Transverse colon (tissue), 4 donors: ENCODE results near the gene KLHL29.

Source experiments
- POLR2AphosphoS5 ChIP-seq, 3 donors: sonication (generic); formaldehyde crosslinking; IDR thresholded peaks; one replicate each; pipeline ENCODE4 v1.6.1; 2016; ENCODE audit warnings: antibody characterized with exemption in 3 of 3
- TF ChIP-seq, protein P1 (sequence below), 5 experiments: fragments of 200-600 bp in 3 of 5; fragments of 450-650 bp in 2 of 5; sonication (generic) in 3 of 5; IDR thresholded peaks; 1 replicate in 2 of 5; 2 replicates in 3 of 5; pipeline ENCODE4 v1.5.1; 2016 to 2017; ENCODE audit warnings: antibody characterized with exemption in 5 of 5, inconsistent platforms in 3 of 5, mild to moderate bottlenecking in 2 of 5, moderate library complexity in 1 of 5

DNA sequence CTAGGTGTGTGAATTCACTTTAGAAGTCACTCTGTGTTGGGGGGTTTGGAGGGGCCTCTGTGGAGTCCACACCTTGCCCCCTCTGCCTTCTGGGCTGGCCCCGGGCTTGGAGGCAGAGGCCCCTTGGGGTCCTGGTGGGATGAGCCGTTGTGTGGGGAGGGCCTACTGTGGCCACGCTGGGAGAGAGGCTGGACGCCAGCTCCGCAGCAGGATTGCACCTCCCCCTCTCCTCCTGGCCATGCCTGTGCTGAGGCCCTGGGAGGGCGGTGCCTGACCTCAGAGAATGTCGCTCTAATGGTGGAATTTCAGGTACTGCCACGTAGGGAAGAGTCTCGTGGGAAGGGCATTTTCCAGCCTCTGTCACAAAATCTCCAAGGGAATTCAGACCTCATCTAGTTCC lies 304.9 kb downstream of the KLHL29 start:
- TF ChIP-seq, protein P1, sequence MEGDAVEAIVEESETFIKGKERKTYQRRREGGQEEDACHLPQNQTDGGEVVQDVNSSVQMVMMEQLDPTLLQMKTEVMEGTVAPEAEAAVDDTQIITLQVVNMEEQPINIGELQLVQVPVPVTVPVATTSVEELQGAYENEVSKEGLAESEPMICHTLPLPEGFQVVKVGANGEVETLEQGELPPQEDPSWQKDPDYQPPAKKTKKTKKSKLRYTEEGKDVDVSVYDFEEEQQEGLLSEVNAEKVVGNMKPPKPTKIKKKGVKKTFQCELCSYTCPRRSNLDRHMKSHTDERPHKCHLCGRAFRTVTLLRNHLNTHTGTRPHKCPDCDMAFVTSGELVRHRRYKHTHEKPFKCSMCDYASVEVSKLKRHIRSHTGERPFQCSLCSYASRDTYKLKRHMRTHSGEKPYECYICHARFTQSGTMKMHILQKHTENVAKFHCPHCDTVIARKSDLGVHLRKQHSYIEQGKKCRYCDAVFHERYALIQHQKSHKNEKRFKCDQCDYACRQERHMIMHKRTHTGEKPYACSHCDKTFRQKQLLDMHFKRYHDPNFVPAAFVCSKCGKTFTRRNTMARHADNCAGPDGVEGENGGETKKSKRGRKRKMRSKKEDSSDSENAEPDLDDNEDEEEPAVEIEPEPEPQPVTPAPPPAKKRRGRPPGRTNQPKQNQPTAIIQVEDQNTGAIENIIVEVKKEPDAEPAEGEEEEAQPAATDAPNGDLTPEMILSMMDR (IDR thresholded peaks at IDR 0.05), result no peak
- no peak for TF ChIP-seq POLR2AphosphoS5 (IDR thresholded peaks at IDR 0.05)
